Stimulated activated naive CD8-positive, alpha-beta T cell treated with anti-CD3 and anti-CD28 coated beads, Interleukin-15, amount 100 ng/mL, for 72 hours (primary cell): ENCODE results near the gene TICAM1.
"Not testable (repeated sequence)": the region's sequence is repeated elsewhere in the genome, so short reads cannot be mapped to it uniquely, and the experiment has no call there.

Experiments
- ATAC-seq: fragments of 150-1000 bp; cut with Tn5 transposase; 2 replicates; pipeline ENCODE4 v1.10.0; 2021; ENCODE audit warnings: mild to moderate bottlenecking, moderate library complexity
- DNase-seq, 2 donors: peaks; one replicate each; pipeline ENCODE4 v3.0.0; 2021 to 2022
- H3K27ac Mint-ChIP-seq, 2 donors: one replicate each; pipeline ENCODE4 v1.8.0; 2022; ENCODE audit warnings: mild to moderate bottlenecking in 2 of 2, mixed read lengths in 2 of 2, moderate library complexity in 2 of 2
- H3K27me3 Mint-ChIP-seq: one replicate; pipeline ENCODE4 v1.8.0; 2022; ENCODE audit warnings: mixed read lengths
- H3K4me1 Mint-ChIP-seq: one replicate; pipeline ENCODE4 v1.8.0; 2022; ENCODE audit warnings: mild to moderate bottlenecking, mixed read lengths
- H3K4me3 Mint-ChIP-seq, 2 donors: one replicate each; pipeline ENCODE4 v1.8.0; 2022; ENCODE audit warnings: mild to moderate bottlenecking in 2 of 2, mixed read lengths in 2 of 2, moderate library complexity in 1 of 2
- H3K9me3 Mint-ChIP-seq, 2 donors: one replicate each; pipeline ENCODE4 v1.8.0; 2022; ENCODE audit warnings: mixed read lengths in 2 of 2

TICAM1 gene

DNA sequence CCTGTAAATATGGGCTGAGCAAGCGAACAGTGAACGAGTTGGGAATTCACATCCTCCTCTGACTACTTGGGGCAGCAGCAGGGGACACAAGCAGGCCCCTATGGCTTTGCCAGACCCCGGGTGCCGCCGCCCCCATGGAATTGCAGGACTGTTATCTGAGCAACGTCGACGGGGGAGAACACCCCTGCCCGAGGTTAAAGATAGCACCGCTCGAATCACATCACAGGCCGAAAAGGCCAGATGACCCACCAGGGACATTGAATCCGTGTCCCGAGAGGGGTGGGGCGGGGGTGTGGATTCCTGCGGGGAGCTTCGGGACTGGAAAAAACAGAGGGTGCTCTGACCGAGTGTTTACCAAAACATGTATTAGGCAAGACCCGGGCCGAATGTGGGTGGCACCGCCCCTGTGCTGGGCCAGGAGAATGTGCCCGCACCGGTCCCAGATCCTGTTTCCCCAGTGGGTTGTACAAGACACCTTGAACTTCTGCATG lies 30.9 kb downstream of the TICAM1 start:
- Mint-ChIP-seq H3K27me3 (no peaks in the 10 kb centered on the region), H3K27ac (no peak overlapping the region), H3K4me3 (no peak overlapping the region), H3K4me1 (peaks cover 22% of the 10 kb centered on the region), H3K9me3 (no peaks in the 10 kb centered on the region)
- no peak for ATAC-seq
- DNase-seq, result no peak

- ATAC-seq, result no peak
- no peaks in the 10 kb centered on the region for H3K9me3 Mint-ChIP-seq
- H3K27ac Mint-ChIP-seq, result peak overlapping the region; percentile 70 to 89
- H3K4me1 Mint-ChIP-seq, result peaks cover 50% of the 10 kb centered on the region
- no peak for DNase-seq
- peak overlapping the region in 1 of 2 donors; percentile 46 for H3K4me3 Mint-ChIP-seq
- no peaks in the 10 kb centered on the region for H3K27me3 Mint-ChIP-seq
Measured at GRCh38 chr19:4795400-4795799, 36.1 kb downstream of the TICAM1 start.

DNA sequence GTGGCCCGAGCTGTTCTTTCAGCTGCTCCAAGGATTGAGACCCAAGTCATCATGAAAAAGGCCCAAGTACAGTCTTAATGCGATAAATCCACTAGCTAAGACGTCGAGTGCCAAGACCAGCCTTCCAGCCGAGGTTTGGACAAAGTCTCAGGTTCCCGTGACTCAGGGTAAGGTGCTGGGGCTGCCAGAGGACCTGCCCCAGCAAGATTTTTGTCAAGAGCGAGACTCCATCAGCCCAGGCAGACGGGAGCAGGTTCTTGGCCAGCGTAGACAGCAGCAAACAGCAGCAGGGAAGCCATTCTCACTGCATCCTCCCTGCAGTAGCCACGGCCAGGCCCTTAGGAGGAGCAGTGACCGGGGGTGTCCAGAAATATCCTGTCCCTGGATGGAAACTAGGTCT lies 36.5 kb downstream of the TICAM1 start:
- Mint-ChIP-seq H3K27ac (peak overlapping the region in 1 of 2 donors; percentile 89), H3K9me3 (no peaks in the 10 kb centered on the region), H3K4me1 (peaks cover 50% of the 10 kb centered on the region), H3K4me3 (peak overlapping the region in 1 of 2 donors; percentile 21), H3K27me3 (no peaks in the 10 kb centered on the region)
- DNase-seq (no peak), ATAC-seq (no peak)

- peaks cover 50% of the 10 kb centered on the region for H3K4me1 Mint-ChIP-seq
- not testable (repeated sequence) for ATAC-seq, DNase-seq, H3K9me3 Mint-ChIP-seq, H3K27me3 Mint-ChIP-seq
- peak overlapping the region; percentile 6 to 19 for H3K27ac Mint-ChIP-seq
- peak overlapping the region; percentile 84 to 92 for H3K4me3 Mint-ChIP-seq
Measured at GRCh38 chr19:4793278-4793677, 38.2 kb downstream of the TICAM1 start.

- peak overlapping the region; percentile 84 to 92 for H3K4me3 Mint-ChIP-seq
- peak overlapping the region in 1 of 2 donors; percentile 76 for H3K27ac Mint-ChIP-seq
- not testable (repeated sequence) for DNase-seq, H3K9me3 Mint-ChIP-seq, H3K27me3 Mint-ChIP-seq, ATAC-seq
- peaks cover 50% of the 10 kb centered on the region for H3K4me1 Mint-ChIP-seq
Measured at GRCh38 chr19:4792866-4793195, 38.7 kb downstream of the TICAM1 start.

DNA sequence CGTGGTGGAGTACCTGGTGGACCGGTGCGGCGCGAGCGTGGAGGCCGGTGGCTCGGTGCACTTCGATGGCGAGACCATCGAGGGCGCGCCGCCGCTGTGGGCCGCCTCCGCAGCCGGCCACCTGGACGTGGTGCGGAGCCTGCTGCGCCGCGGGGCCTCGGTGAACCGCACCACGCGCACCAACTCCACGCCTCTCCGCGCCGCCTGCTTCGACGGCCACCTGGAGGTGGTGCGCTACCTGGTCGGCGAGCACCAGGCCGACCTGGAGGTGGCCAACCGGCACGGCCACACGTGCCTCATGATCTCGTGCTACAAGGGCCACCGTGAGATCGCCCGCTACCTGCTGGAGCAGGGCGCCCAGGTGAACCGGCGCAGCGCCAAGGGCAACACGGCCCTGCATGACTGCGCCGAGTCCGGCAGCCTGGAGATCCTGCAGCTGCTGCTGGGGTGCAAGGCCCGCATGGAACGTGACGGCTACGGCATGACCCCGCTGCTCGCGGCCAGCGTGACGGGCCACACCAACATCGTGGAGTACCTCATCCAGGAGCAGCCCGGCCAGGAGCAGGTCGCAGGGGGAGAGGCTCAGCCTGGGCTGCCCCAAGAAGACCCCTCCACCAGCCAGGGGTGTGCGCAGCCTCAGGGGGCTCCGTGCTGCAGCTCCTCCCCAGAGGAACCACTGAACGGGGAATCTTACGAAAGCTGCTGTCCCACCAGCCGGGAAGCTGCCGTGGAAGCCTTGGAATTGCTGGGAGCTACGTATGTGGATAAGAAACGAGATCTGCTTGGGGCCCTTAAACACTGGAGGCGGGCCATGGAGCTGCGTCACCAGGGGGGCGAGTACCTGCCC lies 39.3 kb downstream of the TICAM1 start:
- H3K9me3 Mint-ChIP-seq, ATAC-seq, H3K27me3 Mint-ChIP-seq, DNase-seq: not testable (repeated sequence)
- Mint-ChIP-seq H3K27ac (peak overlapping the region; percentile 96 to 97), H3K4me3 (peak overlapping the region; percentile 84 to 92), H3K4me1 (peaks cover 50% of the 10 kb centered on the region)

DNA sequence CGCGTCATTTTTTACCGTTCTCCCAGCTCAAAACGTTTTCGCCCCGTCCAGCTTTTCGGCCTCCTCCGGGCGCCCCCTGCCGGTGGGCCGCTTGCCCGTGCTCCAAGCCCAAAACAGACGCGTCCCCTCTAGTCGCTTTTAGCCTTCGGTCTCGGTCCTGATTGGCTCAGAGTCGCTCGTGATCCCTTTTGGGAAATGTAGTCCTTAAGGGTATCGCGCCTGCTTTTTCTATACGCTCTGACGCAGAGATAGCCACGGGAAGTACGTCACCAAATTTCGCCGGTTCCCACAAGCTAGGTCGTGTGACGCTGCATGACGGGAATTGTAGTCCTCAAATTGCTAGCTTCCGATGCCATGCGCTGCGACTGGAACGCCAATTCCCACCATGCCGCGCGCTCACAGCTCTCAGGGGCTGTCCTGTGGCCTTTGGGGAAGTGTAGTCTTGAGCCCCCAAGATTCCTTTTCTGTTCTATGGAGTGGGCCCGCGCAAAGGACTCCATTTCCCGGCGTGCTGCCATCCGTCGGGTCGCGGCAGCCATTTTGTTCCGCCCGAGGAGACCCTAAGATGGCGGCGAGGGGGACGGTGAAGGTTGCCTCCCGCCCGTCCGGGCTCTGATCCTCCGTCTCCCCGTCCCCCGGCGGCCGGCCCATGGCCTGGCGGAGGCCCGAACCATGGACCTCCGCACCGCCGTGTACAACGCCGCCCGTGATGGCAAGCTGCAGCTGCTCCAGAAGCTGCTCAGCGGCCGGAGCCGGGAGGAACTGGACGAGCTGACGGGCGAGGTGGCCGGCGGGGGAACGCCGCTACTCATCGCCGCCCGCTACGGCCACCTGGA lies 40.1 kb downstream of the TICAM1 start, which contains the start of gene FEM1A:
TSS of gene FEM1A (plus strand) at position 552 of the 836 bp plus-strand sequence. CDS start at position 673, 121 bp downstream.
- no peaks in the 10 kb centered on the region for H3K9me3 Mint-ChIP-seq
- peaks cover 44% of the 10 kb centered on the region for H3K4me1 Mint-ChIP-seq
- DNase-seq (peak; percentile 98 to 99), ATAC-seq (peak; percentile 96)
- peaks cover under 1% of the 10 kb centered on the region for H3K27me3 Mint-ChIP-seq
- peak within 1 kb of the TSS; percentile 96 to 97 for H3K27ac Mint-ChIP-seq
- peak within 1 kb of the TSS; percentile 84 to 92 for H3K4me3 Mint-ChIP-seq

GRCh38 chr19:4786412-4787016 lies 45.0 kb downstream of the TICAM1 start:
- not testable (repeated sequence) for ATAC-seq, H3K4me3 Mint-ChIP-seq, H3K4me1 Mint-ChIP-seq, DNase-seq, H3K27ac Mint-ChIP-seq, H3K9me3 Mint-ChIP-seq
- H3K27me3 Mint-ChIP-seq, result peaks cover 15% of the 10 kb centered on the region

- Mint-ChIP-seq H3K27ac (no peak overlapping the region), H3K4me3 (no peak overlapping the region), H3K4me1 (no peaks in the 10 kb centered on the region), H3K9me3 (no peaks in the 10 kb centered on the region), H3K27me3 (peaks cover 16% of the 10 kb centered on the region)
- no peak for DNase-seq
- no peak for ATAC-seq
Measured at GRCh38 chr19:4781801-4782200, 49.7 kb downstream of the TICAM1 start.

GRCh38 chr19:4780860-4781259 lies 50.7 kb downstream of the TICAM1 start:
- Mint-ChIP-seq H3K9me3 (no peaks in the 10 kb centered on the region), H3K4me3 (no peak overlapping the region), H3K27me3 (peaks cover 17% of the 10 kb centered on the region), H3K27ac (no peak overlapping the region), H3K4me1 (no peaks in the 10 kb centered on the region)
- ATAC-seq, result no peak
- DNase-seq, result no peak

GRCh38 chr19:4778124-4778523 lies 53.4 kb downstream of the TICAM1 start:
- not testable (repeated sequence) for H3K9me3 Mint-ChIP-seq, H3K4me1 Mint-ChIP-seq, DNase-seq, ATAC-seq, H3K4me3 Mint-ChIP-seq
- Mint-ChIP-seq H3K27ac (peak overlapping the region in 1 of 2 donors; percentile 55), H3K27me3 (peaks cover 25% of the 10 kb centered on the region)

DNA sequence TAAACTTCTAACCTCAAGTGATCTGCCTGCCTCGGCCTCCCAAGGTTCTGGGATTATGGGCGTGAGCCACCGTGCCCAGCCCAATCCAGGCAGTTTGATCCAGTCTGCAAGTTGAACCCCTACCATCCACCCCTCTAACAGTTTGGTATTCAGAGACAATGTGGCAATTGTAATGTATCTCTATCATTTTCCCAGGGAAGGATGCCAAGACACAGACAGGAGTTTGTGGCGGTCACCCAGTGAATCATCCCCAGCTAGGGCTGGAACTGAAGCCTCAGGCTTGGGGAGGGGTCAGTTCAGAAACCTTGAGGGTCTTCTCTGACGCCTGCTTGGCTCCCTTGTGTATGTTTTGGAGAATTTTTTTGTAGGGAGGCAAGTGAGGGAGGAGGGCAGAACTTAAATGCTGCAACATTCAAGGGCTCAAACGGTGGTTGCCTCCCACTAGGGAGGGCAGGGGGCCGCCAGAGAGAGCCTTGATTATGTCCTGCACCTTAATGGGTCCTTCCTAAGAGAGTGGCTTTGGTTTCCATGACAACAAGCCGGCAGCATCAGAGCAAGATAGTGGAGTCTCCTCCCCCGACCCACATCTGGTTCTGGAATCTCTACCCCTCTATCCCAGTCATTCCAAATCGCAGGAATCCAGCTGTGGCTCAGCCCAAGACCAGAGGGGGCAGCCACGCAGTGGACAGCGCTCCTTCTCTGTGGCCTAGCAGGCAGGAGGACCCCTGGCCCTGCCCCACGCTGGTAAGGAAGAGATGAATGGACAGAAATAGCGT lies 54.9 kb downstream of the TICAM1 start:
- ATAC-seq, result no peak
- H3K4me1 Mint-ChIP-seq, result no peaks in the 10 kb centered on the region
- peaks cover 34% of the 10 kb centered on the region for H3K27me3 Mint-ChIP-seq
- H3K9me3 Mint-ChIP-seq, result no peaks in the 10 kb centered on the region
- no peak overlapping the region for H3K27ac Mint-ChIP-seq
- H3K4me3 Mint-ChIP-seq, result no peak overlapping the region
- DNase-seq, result no peak

DNA sequence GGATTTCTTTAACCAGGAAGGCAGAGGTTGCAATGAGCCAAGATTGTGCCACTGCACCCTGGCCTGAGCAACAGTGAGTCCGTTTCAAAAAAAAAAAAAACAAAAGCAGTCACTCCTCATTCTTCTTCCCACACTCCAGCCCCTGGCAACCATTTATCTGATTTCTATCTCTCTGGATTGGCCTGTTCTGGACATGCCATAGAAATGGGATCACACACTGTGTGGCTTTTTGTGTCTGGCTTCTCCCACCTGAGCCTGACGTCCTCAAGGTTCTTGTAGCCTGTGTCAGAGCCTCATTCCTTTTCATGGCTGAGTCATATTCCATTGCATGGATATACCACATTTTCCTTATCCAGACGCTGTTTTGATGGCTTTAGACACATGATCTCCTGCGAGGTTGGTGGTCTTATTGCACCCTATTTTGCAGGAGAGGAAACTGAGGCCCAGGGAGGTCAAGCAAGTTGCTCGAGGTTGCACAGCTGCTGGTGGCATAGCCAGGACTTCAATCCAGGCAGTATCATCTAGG lies 55.8 kb downstream of the TICAM1 start:
- DNase-seq (no peak), ATAC-seq (no peak)
- H3K4me1 Mint-ChIP-seq, result no peaks in the 10 kb centered on the region
- peaks cover 34% of the 10 kb centered on the region for H3K27me3 Mint-ChIP-seq
- no peak overlapping the region for H3K4me3 Mint-ChIP-seq
- no peaks in the 10 kb centered on the region for H3K9me3 Mint-ChIP-seq
- H3K27ac Mint-ChIP-seq, result no peak overlapping the region

- peaks cover 0 to 7% of the 10 kb centered on the region in 2 donors for H3K9me3 Mint-ChIP-seq
- no peaks in the 10 kb centered on the region for H3K4me1 Mint-ChIP-seq
- no peak overlapping the region for H3K27ac Mint-ChIP-seq
- ATAC-seq, result no peak
- H3K27me3 Mint-ChIP-seq, result peaks cover 34% of the 10 kb centered on the region
- no peak overlapping the region for H3K4me3 Mint-ChIP-seq
- DNase-seq, result no peak
Measured at GRCh38 chr19:4774136-4774535, 57.4 kb downstream of the TICAM1 start.
